ENCODE measurements around the gene PRKG1. TPM values are rescaled to one million over a fixed set of nuclear protein-coding genes. Genes with fewer than 3 reads are reported as not detected.

Gene PRKG1
- total RNA-seq, 1 experiment from 2014 or later: 10.4 TPM

DNA sequence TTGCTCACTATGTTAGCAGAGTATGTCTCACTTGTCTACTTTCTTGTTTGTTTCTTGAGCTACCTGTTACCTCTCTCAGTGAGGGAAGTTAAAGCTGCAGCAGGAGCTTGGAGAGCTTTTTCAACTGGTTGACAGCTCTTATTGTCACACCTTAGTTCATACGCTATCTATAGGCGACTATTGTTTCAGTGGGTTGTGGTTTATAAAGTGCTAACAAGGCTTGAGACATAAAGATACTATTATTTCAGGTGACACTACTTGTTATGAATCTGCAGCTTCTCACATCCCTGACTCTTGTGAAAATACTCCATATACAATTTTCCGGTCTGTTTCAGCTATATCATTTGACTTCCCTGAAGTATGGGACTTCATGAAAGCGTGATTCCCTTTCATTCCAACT lies 457.8 kb downstream of the PRKG1 start:
- Histone ChIP-seq H2BK5ac (ENCODE audit: insufficient read length, low read length) (no peak overlapping the region), H3K18ac (ENCODE audit: insufficient read length, low read depth, low read length) (no peak overlapping the region), H2BK120ac (ENCODE audit: low read depth, low read length, poor library complexity, severe bottlenecking) (no peak overlapping the region), H4K20me1 (ENCODE audit: control insufficient read depth, insufficient read depth, insufficient read length) (no peaks in the 10 kb centered on the region), H3T11ph (ENCODE audit: low read length) (no peak overlapping the region), H3K4ac (ENCODE audit: low read depth, low read length) (no peak overlapping the region), H3K79me1 (ENCODE audit: insufficient read depth, low read depth, low read length, poor library complexity, severe bottlenecking) (no peaks in the 10 kb centered on the region), H3K4me1 (ENCODE audit: insufficient read depth, low read length) (no peaks in the 10 kb centered on the region), H4K5ac (ENCODE audit: insufficient read length, low read depth, low read length) (no peak overlapping the region), H3K9ac (ENCODE audit: extremely low read depth, insufficient read length, low read length) (no peak overlapping the region), H3K23ac (ENCODE audit: insufficient read length, low read depth, low read length) (no peak overlapping the region), H3K14ac (ENCODE audit: insufficient read depth, low read length) (no peak overlapping the region), H2AFZ (ENCODE audit: low read length) (no peak overlapping the region), H3K79me2 (ENCODE audit: insufficient read depth, low read length) (no peaks in the 10 kb centered on the region), H3K9me3 (ENCODE audit: control insufficient read depth, low read depth, low read length) (no peaks in the 10 kb centered on the region), H2AK5ac (ENCODE audit: insufficient read length, low read length) (no peak overlapping the region), H2BK20ac (ENCODE audit: low read depth, low read length, poor library complexity, severe bottlenecking) (no peak overlapping the region), H3K56ac (ENCODE audit: insufficient read length, low read depth, low read length) (no peak overlapping the region), H2BK12ac (ENCODE audit: insufficient read length, low read depth, low read length) (no peak overlapping the region), H4K91ac (ENCODE audit: insufficient read length, low read depth, low read length) (no peak overlapping the region), H2BK15ac (ENCODE audit: low read depth, low read length) (no peak overlapping the region), H3K4me2 (ENCODE audit: insufficient read depth, insufficient read length, low read length) (no peak overlapping the region), H3K23me2 (ENCODE audit: insufficient read length, low read depth, low read length, poor library complexity, severe bottlenecking) (no peaks in the 10 kb centered on the region), H3K27ac (ENCODE audit: insufficient read length, low read depth, low read length) (no peak overlapping the region), H3K27me3 (ENCODE audit: insufficient read depth, low read length) (no peaks in the 10 kb centered on the region), H4K8ac (replicated peaks; ENCODE audit: insufficient read length, low read depth, low read length) (no peak overlapping the region)
- peaks cover 8 to 16% of the 10 kb centered on the region in 2 experiments for H3K4me1 Mint-ChIP-seq
- no peak for DNase-seq
- H3K27me3 Mint-ChIP-seq (ENCODE audit: low read depth): no peaks in the 10 kb centered on the region
- H3K4me3 Mint-ChIP-seq: no peak overlapping the region
- no peak overlapping the region for H3K27ac Mint-ChIP-seq
- WGBS (ENCODE audit: extremely low coverage, insufficient read length, low lambda C conversion rate): no CpG with 5 or more reads among the region's 4 CpGs
- H3K36me3 Mint-ChIP-seq (ENCODE audit: insufficient read depth in 1 of 3, low read depth in 3 of 3): no peaks in the 10 kb centered on the region
- no peaks in the 10 kb centered on the region for H3K9me3 Mint-ChIP-seq
- TF ChIP-seq, protein P1, sequence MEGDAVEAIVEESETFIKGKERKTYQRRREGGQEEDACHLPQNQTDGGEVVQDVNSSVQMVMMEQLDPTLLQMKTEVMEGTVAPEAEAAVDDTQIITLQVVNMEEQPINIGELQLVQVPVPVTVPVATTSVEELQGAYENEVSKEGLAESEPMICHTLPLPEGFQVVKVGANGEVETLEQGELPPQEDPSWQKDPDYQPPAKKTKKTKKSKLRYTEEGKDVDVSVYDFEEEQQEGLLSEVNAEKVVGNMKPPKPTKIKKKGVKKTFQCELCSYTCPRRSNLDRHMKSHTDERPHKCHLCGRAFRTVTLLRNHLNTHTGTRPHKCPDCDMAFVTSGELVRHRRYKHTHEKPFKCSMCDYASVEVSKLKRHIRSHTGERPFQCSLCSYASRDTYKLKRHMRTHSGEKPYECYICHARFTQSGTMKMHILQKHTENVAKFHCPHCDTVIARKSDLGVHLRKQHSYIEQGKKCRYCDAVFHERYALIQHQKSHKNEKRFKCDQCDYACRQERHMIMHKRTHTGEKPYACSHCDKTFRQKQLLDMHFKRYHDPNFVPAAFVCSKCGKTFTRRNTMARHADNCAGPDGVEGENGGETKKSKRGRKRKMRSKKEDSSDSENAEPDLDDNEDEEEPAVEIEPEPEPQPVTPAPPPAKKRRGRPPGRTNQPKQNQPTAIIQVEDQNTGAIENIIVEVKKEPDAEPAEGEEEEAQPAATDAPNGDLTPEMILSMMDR (conservative IDR thresholded peaks at IDR 0.05): no peak

Measured in H9 (cell line).